ENCODE measurements around the gene SCYGR3.

The SCYGR3 gene

DNA sequence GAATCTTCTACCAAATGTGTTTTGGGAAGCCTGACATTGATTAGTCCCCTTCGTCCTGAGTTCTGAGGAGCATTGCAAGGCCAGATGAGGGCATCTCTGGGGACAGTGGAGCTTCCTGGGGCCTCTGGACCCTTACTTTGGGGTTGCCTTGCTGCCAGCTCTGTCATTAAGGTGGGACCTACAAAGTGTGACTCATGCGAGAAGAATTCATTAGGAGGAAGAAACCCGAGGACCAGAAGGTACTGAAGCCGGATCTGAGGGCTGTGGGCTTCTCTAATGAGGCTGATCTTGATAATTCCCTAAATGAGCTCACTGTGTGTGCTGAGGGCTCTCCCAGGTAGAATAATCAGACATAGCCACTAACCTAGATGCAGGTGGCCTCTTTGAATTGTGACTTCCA is 16.6 kb downstream of the SCYGR3 start:
- TF ChIP-seq Cebpa-rat (IDR thresholded peaks at IDR 0.05) = no peak

GRCh38 chr2:227597036-227597435 is 17.6 kb downstream of the SCYGR3 start:
- no peaks in the 10 kb centered on the region for H3K4me1 ChIP-seq
- H3K4me2 ChIP-seq = no peak overlapping the region
- no peaks in the 10 kb centered on the region for H3K9me3 ChIP-seq
- no peak for TF ChIP-seq Cebpa-rat (IDR thresholded peaks at IDR 0.05)
- H3K36me3 ChIP-seq = no peaks in the 10 kb centered on the region
- H4K20me1 ChIP-seq = no peaks in the 10 kb centered on the region
- no peak overlapping the region for H3K27ac ChIP-seq
- H3K27me3 ChIP-seq = no peaks in the 10 kb centered on the region
- H3K9ac ChIP-seq = no peak overlapping the region
- no peak overlapping the region for H3K4me3 ChIP-seq

More for the DNA sequence above, 16.6 kb downstream of the SCYGR3 start:
- H3K9me3 ChIP-seq = no peaks in the 10 kb centered on the region
- H3K27ac ChIP-seq = no peak overlapping the region
- H3K4me3 ChIP-seq = no peak overlapping the region
- H3K9ac ChIP-seq = no peak overlapping the region
- H3K36me3 ChIP-seq = no peaks in the 10 kb centered on the region
- H3K4me1 ChIP-seq = no peaks in the 10 kb centered on the region
- H3K27me3 ChIP-seq = no peaks in the 10 kb centered on the region
- no peaks in the 10 kb centered on the region for H4K20me1 ChIP-seq
- H3K4me2 ChIP-seq = no peak overlapping the region

GRCh38 chr2:227595797-227596196 is 18.8 kb downstream of the SCYGR3 start:
- Histone ChIP-seq H3K4me2 (no peak overlapping the region), H3K27me3 (no peaks in the 10 kb centered on the region), H3K9me3 (no peaks in the 10 kb centered on the region), H3K36me3 (no peaks in the 10 kb centered on the region), H3K4me1 (no peaks in the 10 kb centered on the region), H3K27ac (no peak overlapping the region), H4K20me1 (no peaks in the 10 kb centered on the region), H3K4me3 (no peak overlapping the region), H3K9ac (no peak overlapping the region)
- TF ChIP-seq Cebpa-rat (IDR thresholded peaks at IDR 0.05) = no peak

DNA sequence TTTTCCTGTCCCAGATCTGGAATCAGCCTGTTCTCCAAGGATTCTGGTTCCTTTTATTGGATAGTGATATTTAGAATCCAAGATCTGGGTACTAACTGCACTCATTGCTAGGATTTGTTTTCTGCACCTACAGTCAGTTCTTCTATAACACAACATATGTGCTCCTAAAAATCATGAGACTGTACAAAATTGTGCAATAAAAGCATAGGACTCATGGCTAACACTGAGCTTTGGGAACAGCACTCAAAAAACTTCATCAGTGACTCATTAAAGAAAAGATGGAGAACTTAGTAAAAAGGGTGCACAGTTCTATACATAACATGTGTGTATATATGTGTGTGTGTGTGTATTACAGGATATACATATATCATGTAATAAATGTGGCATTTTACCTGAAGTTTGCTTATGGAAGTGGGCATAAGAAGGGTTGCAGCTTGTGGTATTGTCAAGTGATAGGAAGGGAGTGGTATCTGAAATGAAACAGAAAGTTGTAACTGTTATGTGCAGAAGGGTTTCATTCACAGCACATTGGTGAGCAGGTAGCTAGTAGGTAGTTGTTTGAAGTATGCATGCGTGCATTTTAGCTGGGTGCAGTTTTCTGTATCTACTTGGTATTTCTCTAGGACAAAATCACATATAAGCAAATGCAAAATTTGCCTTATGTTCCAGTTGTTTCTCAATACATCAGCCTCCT is 21.8 kb downstream of the SCYGR3 start:
- Histone ChIP-seq H3K4me1 (no peaks in the 10 kb centered on the region), H3K9me3 (0 out of 2 replicates have a peak, but pooled peaks cover 10% of the 10 kb centered on the region), H4K20me1 (no peaks in the 10 kb centered on the region), H3K36me3 (no peaks in the 10 kb centered on the region), H3K9ac (no peak overlapping the region), H3K27me3 (no peaks in the 10 kb centered on the region), H3K4me3 (no peak overlapping the region), H3K27ac (no peak overlapping the region), H3K4me2 (no peak overlapping the region)
- TF ChIP-seq Cebpa-rat (IDR thresholded peaks at IDR 0.05) = no peak

DNA sequence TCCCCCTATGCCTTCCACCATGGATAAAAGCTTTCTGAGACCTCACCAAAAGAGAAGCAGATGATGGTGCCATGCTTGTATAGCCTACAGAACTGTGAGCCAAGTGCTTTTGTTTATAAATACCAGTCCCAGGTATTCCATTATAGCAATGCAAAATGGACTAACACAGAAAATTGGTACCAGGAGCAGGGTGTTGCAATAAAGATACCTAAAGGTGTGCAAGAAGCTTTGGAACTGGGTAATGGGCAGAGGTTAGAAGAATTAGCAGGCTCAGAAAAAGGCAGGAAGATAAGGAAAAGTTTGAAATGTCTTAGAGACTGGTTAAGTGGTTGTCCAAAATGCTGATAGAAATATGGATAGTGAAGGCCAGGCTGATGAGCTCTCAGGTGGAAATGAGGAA is 32.3 kb downstream of the SCYGR3 start:
- Histone ChIP-seq H3K27ac (no peak overlapping the region), H3K4me3 (no peak overlapping the region), H3K9me3 (peaks cover 16% of the 10 kb centered on the region), H3K27me3 (no peaks in the 10 kb centered on the region), H3K4me1 (no peaks in the 10 kb centered on the region), H3K9ac (no peak overlapping the region), H3K4me2 (no peak overlapping the region), H4K20me1 (no peaks in the 10 kb centered on the region), H3K36me3 (no peaks in the 10 kb centered on the region)
- TF ChIP-seq Cebpa-rat (IDR thresholded peaks at IDR 0.05) = no peak

GRCh38 chr2:227579791-227580190 is 34.8 kb downstream of the SCYGR3 start:
- Histone ChIP-seq H3K4me1 (no peaks in the 10 kb centered on the region), H3K27me3 (no peaks in the 10 kb centered on the region), H3K4me2 (no peak overlapping the region), H3K9ac (no peak overlapping the region), H3K9me3 (peaks cover 16% of the 10 kb centered on the region), H3K27ac (no peak overlapping the region), H4K20me1 (no peaks in the 10 kb centered on the region), H3K4me3 (no peak overlapping the region), H3K36me3 (no peaks in the 10 kb centered on the region)
- no peak for TF ChIP-seq Cebpa-rat (IDR thresholded peaks at IDR 0.05)

DNA sequence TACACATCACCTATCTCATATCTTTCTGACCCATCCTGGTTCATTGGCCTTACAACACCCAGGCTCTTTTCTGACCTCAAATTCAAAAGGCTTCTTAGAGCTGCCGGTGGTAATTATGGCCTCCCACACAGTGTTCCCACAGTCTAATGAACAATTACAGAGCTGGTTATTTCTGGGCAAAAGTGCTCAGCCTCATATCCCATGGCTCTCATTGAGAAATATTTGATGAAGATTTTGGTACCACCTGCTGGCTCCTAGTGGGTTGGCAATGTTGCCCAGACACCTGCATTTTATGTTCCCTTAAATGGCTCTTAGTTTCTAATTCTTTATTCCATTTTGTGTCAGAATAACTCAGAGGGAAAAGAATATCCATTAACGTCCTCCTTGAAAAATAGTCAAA is 36.0 kb downstream of the SCYGR3 start:
- no peak for TF ChIP-seq Cebpa-rat (IDR thresholded peaks at IDR 0.05)
- Histone ChIP-seq H3K4me3 (no peak overlapping the region), H3K4me2 (no peak overlapping the region), H3K4me1 (no peaks in the 10 kb centered on the region), H3K27ac (no peak overlapping the region), H3K36me3 (no peaks in the 10 kb centered on the region), H3K9ac (no peak overlapping the region), H3K9me3 (peaks cover 16% of the 10 kb centered on the region), H3K27me3 (no peaks in the 10 kb centered on the region), H4K20me1 (no peaks in the 10 kb centered on the region)

- Histone ChIP-seq H3K27ac (no peak overlapping the region), H3K4me3 (no peak overlapping the region), H3K27me3 (no peaks in the 10 kb centered on the region), H4K20me1 (no peaks in the 10 kb centered on the region), H3K9me3 (peaks cover 6% of the 10 kb centered on the region), H3K9ac (no peak overlapping the region), H3K36me3 (no peaks in the 10 kb centered on the region), H3K4me1 (no peaks in the 10 kb centered on the region), H3K4me2 (no peak overlapping the region)
- TF ChIP-seq Cebpa-rat (IDR thresholded peaks at IDR 0.05) = no peak
Measured at GRCh38 chr2:227577555-227577954, 37.1 kb downstream of the SCYGR3 start.

DNA sequence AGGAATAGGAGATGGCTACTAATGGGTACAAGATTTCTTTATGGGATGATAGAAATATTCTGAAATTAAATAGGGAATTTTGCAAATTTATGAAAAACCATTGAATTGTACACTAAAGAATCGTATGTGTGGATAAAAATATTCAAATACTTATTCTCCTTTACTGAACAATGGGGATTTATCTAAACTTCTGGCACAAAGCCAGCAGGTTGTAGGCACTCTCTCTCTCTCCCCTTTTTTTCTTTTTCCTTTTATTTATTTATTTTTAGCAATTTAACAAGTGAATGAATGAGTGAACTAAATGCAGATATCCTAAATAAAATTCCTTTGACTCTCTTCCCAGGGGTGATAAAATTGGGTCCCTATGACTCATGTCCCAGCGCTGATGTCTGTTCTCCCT is 37.8 kb downstream of the SCYGR3 start:
- Histone ChIP-seq H3K27ac (no peak overlapping the region), H4K20me1 (no peaks in the 10 kb centered on the region), H3K27me3 (no peaks in the 10 kb centered on the region), H3K9me3 (no peaks in the 10 kb centered on the region), H3K4me3 (no peak overlapping the region), H3K36me3 (no peaks in the 10 kb centered on the region), H3K9ac (no peak overlapping the region), H3K4me2 (no peak overlapping the region), H3K4me1 (no peaks in the 10 kb centered on the region)
- TF ChIP-seq Cebpa-rat (IDR thresholded peaks at IDR 0.05) = no peak

DNA sequence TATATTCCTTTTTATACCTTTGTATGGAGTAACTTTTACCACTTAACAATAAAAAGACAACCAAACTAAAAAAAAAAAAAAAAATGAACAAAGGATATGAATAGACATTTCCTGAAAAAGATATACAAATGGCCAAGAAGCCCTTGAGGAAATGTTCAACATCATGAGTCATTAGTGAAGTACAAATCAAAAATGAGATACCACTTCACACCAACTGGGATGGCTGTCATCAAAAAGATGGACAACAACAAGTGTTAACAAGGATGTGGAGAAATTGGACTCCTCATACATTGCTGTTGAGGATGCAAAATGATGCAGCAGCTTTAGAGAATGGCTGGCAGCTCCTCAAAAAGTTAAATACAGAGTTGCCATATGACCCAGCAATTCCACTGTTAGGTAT is 38.5 kb downstream of the SCYGR3 start:
- Histone ChIP-seq H3K4me2 (no peak overlapping the region), H4K20me1 (no peaks in the 10 kb centered on the region), H3K4me3 (no peak overlapping the region), H3K27me3 (no peaks in the 10 kb centered on the region), H3K9ac (no peak overlapping the region), H3K4me1 (no peaks in the 10 kb centered on the region), H3K36me3 (no peaks in the 10 kb centered on the region), H3K9me3 (no peaks in the 10 kb centered on the region), H3K27ac (no peak overlapping the region)
- no peak for TF ChIP-seq Cebpa-rat (IDR thresholded peaks at IDR 0.05)

- no peak overlapping the region for H3K4me3 ChIP-seq
- no peaks in the 10 kb centered on the region for H3K9me3 ChIP-seq
- no peak overlapping the region for H3K9ac ChIP-seq
- no peaks in the 10 kb centered on the region for H3K27me3 ChIP-seq
- no peaks in the 10 kb centered on the region for H3K36me3 ChIP-seq
- no peak for TF ChIP-seq Cebpa-rat (IDR thresholded peaks at IDR 0.05)
- H4K20me1 ChIP-seq = no peaks in the 10 kb centered on the region
- no peak overlapping the region for H3K27ac ChIP-seq
- H3K4me2 ChIP-seq = no peak overlapping the region
- H3K4me1 ChIP-seq = no peaks in the 10 kb centered on the region
Measured at GRCh38 chr2:227570615-227571014, 44.0 kb downstream of the SCYGR3 start.

Data from BLaER1 (cell line).